22Rv1 (cell line): ENCODE data around the gene PIK3R1.

Source experiments
- H3K27ac ChIP-seq: fragments of 450-650 bp; 2 replicates; pipeline ENCODE4 v1.5.1; 2017
- CTCF ChIP-seq: fragments of 450-650 bp; IDR thresholded peaks from 2 replicates; pipeline ENCODE4 v1.5.1; 2017; ENCODE audit warnings: mild to moderate bottlenecking
- ZFX ChIP-seq: fragments of 450-650 bp; IDR thresholded peaks from 2 replicates; pipeline ENCODE4 v1.6.1; 2017; ENCODE audit warnings: antibody characterized with exemption, borderline replicate concordance

PIK3R1 gene

DNA sequence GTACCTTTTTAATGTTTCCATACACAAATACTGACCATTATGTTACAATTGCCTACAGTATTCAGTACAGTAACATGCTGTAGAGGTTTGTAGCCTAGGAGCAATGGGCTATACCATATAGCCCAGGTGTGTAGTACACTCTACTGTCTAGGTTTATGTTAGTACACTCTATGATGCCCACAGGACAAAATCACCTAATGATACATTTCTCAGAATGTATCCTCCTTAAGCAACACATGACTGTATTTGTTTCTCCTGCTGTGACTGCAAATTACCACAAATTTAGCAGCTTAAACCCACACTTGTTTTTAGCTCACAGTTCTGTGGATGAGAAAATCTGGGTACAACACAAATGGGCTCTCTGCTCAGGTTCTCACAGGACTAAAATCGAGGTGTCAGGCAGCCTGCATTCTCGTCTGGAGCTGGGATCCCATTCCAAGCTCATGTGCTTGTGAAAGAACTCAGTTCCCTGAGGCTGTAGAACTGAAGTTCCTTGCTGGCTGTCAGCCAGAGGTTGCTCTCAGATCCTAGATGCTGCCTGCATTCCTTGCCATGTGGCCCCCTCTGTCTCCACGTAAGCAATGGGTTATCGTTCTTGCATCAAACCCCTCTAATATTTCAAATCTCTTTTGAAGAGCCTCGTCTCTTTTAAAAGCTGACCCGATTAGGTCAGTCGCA is 38.6 kb upstream of the PIK3R1 start:
- no peak for TF ChIP-seq ZFX
- no peak for TF ChIP-seq CTCF
- H3K27ac ChIP-seq: no peak overlapping the region

GRCh38 chr5:68177676-68178075 is 37.9 kb upstream of the PIK3R1 start:
- H3K27ac ChIP-seq: no peak overlapping the region
- TF ChIP-seq ZFX (no peak), CTCF (no peak)

GRCh38 chr5:68178579-68178978 is 37.0 kb upstream of the PIK3R1 start:
- H3K27ac ChIP-seq: no peak overlapping the region
- TF ChIP-seq ZFX: no peak
- TF ChIP-seq CTCF: no peak

DNA sequence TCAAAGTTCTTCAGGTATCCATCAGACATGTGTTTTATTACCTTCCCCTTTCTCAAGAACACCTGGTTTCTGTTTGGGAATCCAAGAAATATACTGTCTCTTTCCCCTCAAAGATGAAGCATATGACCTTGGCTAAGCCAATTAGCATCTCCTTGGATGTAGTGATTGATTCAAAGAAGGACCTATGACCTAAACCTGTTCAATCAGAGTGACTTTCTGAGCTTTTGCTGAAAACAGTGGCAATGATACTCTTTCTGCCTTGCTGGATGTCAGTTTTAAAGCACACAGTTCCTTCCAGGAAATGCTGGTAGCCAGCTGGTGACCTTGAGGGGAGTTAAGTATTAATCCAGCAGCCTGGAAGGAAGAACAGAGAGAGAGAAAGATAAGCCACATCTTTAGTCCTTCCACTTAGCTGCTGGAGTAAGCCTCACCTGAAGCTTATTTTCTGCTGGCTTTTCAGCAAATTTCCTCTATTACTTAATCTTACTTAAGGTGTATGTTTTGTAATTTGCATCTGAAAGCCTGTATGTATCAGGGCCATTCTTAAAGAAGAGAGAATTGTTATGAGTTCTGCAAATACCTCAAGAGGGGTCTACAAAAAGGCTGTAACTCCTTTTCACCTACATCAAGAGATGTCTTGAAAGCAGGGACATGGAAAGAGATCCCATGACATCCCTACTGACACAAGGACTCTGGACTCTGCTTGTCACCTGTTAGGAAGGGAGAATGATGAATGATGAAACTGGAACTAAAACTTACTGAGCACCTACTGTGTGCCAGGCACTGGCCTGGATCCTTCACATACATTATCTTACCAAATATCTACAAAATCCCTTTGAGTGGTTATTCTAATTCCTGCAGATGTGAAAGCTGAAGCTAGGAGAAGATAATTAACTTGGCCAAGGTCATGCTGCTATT is 35.2 kb upstream of the PIK3R1 start:
- H3K27ac ChIP-seq: no peak overlapping the region
- TF ChIP-seq CTCF: no peak
- no peak for TF ChIP-seq ZFX

- no peak overlapping the region for H3K27ac ChIP-seq
Observed at GRCh38 chr5:68181039-68181599, 34.4 kb upstream of the PIK3R1 start.

GRCh38 chr5:68182094-68182493 is 33.5 kb upstream of the PIK3R1 start:
- no peak overlapping the region for H3K27ac ChIP-seq
- TF ChIP-seq CTCF (no peak), ZFX (no peak)

More at GRCh38 chr5:68181039-68181599, 34.4 kb upstream of the PIK3R1 start:
- TF ChIP-seq CTCF (no peak), ZFX (no peak)

DNA sequence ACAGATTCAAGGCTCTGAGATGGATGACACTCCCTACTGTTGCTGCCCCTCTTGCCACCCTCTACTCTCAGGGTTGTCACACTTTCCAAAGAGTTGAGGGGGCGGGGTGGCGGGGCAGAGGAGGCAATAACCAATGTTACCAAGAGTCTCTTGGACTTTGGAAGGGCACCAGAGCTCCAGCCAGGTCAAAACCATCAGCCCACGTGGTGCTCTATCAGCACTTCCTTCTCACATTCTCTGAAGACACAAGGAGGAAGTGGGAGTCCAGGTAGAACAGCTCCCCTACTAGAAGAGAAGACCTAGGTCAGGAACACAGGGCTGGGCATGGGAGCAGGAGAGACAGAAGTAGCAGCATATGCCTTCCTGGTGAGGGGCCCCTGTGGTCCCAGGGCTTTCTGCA is 33.0 kb upstream of the PIK3R1 start:
- TF ChIP-seq CTCF (no peak), ZFX (no peak)
- no peak overlapping the region for H3K27ac ChIP-seq
